Activated CD4-positive, alpha-beta memory T cell treated with anti-CD3 and anti-CD28 coated beads for 36 hours (primary cell): Measurements from ENCODE around the gene DNAJC3. TPM values are rescaled to one million over a fixed set of nuclear protein-coding genes. Genes with fewer than 3 reads are reported as not detected.
"Not testable (repeated sequence)": the region's sequence is repeated elsewhere in the genome, so short reads cannot be mapped to it uniquely, and the experiment has no call there.

Experiments
- CTCF ChIA-PET: fragments of 350-600 bp; sonication (Branson Sonifier 250); formaldehyde crosslinking; loops from one replicate; lab custom pipeline; 2021; ENCODE audit warnings: antibody characterized with exemption, inconsistent platforms; lab: Charles Lee
- POLR2A ChIA-PET: fragments of 350-600 bp; sonication (Branson Sonifier 250); formaldehyde crosslinking; loops from one replicate; lab custom pipeline; 2021; ENCODE audit warnings: antibody characterized with exemption; lab: Charles Lee
- DNase-seq: peaks from one replicate; pipeline ENCODE4 v3.0.0-alpha.2; 2020
- H3K27ac Mint-ChIP-seq: one replicate; pipeline ENCODE4 v1.8.0; 2021; ENCODE audit warnings: mixed read lengths
- H3K27me3 Mint-ChIP-seq: one replicate; pipeline ENCODE4 v1.8.0; 2021; ENCODE audit warnings: mixed read lengths
- H3K36me3 Mint-ChIP-seq: one replicate; pipeline ENCODE4 v1.8.0; 2021; ENCODE audit warnings: mixed read lengths
- H3K4me1 Mint-ChIP-seq: one replicate; pipeline ENCODE4 v1.8.0; 2021; ENCODE audit warnings: low read depth, mixed read lengths
- H3K4me3 Mint-ChIP-seq: one replicate; pipeline ENCODE4 v1.8.0; 2021; ENCODE audit warnings: mild to moderate bottlenecking, mixed read lengths
- H3K9me3 Mint-ChIP-seq: one replicate; pipeline ENCODE4 v1.8.0; 2021; ENCODE audit warnings: mixed read lengths
- intact Hi-C: fragments of 100-400 bp; cut with micrococcal nuclease; formaldehyde crosslinking; loops from one replicate; pipeline ENCODE4 v1.15.1; 2023
- total RNA-seq, 2 experiments: library from RNA; stranded (reverse); gene quantifications; one replicate each; pipeline ENCODE4 v1.2.3, GENCODE V29; 2021

The DNAJC3 gene
- total RNA-seq, 2 experiments from 2014 or later = 19.2 to 20.1 TPM

DNA sequence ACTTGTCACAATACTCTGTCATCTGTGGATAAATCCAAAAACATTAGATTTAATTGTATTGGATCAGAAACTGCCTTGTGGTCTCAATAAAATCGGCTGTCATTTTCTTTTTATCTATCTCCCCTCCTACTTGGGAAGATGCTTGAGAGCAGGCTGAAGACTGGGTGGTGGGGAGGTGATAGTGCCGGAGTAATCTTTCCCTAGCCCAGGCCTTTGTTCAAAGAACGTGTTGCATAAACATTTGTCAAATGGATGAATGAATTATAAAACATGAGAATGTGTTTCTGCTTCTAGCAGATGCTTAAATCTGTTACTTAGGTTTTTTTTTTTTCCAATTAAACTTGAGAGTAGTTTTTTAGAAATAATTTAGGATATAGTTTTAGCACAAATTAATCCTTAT, 49.9 kb downstream of the DNAJC3 start:
- peaks cover 12% of the 10 kb centered on the region for H3K9me3 Mint-ChIP-seq
- H3K4me1 Mint-ChIP-seq = peaks cover 15% of the 10 kb centered on the region
- no peak overlapping the region for H3K4me3 Mint-ChIP-seq
- no peak for DNase-seq
- no peak overlapping the region for H3K27ac Mint-ChIP-seq
- intact Hi-C loops = no loop called here
- ChIA-PET CTCF (no interaction called here), POLR2A (no interaction called here)
- peaks cover 58% of the 10 kb centered on the region for H3K36me3 Mint-ChIP-seq
- no peaks in the 10 kb centered on the region for H3K27me3 Mint-ChIP-seq

GRCh38 chr13:95728957-95729356, 52.0 kb downstream of the DNAJC3 start:
- intact Hi-C loops = no loop called here
- no peak overlapping the region for H3K4me3 Mint-ChIP-seq
- CTCF ChIA-PET = no interaction called here
- no peak overlapping the region for H3K27ac Mint-ChIP-seq
- peaks cover 27% of the 10 kb centered on the region for H3K9me3 Mint-ChIP-seq
- POLR2A ChIA-PET = no interaction called here
- peaks cover 11% of the 10 kb centered on the region for H3K4me1 Mint-ChIP-seq
- H3K36me3 Mint-ChIP-seq = peaks cover 67% of the 10 kb centered on the region
- DNase-seq = no peak
- no peaks in the 10 kb centered on the region for H3K27me3 Mint-ChIP-seq

DNA sequence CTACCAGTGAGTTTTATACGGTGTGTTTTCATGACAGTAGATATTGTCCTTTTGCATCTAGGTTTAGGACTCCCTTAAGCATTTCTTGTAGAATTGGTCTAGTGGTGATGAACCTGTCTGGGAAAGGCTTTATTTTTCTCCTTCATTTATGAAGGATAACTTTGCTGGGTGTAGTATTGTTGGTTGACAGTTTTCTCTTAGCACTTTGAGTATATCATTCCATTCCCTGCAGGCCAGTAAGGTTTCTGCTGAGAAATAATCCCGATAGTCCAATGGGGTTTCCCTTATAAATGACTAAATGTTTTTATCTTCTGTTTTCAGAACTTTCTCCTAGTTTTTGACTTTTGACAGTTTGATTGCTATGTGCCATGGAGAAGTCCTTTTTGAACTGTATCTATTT, 57.2 kb downstream of the DNAJC3 start:
- ChIA-PET POLR2A (no interaction called here), CTCF (interaction anchor here (0.7 kb wide), 1 partner anchor 11 kb away, joined by 4 read pairs; no protein-coding TSS in a partner anchor)
- H3K27me3 Mint-ChIP-seq = no peaks in the 10 kb centered on the region
- no peak overlapping the region for H3K27ac Mint-ChIP-seq
- DNase-seq = no peak
- H3K36me3 Mint-ChIP-seq = peaks cover 48% of the 10 kb centered on the region
- H3K4me3 Mint-ChIP-seq = no peak overlapping the region
- H3K9me3 Mint-ChIP-seq = peaks cover 34% of the 10 kb centered on the region
- intact Hi-C loops = no loop called here
- H3K4me1 Mint-ChIP-seq = peaks cover 6% of the 10 kb centered on the region

GRCh38 chr13:95740071-95740978, 63.4 kb downstream of the DNAJC3 start:
- DNase-seq, H3K4me3 Mint-ChIP-seq, H3K27ac Mint-ChIP-seq, intact Hi-C loops, H3K9me3 Mint-ChIP-seq, CTCF ChIA-PET, POLR2A ChIA-PET, H3K27me3 Mint-ChIP-seq: not testable (repeated sequence)
- Mint-ChIP-seq H3K4me1 (peaks cover 13% of the 10 kb centered on the region), H3K36me3 (peaks cover 12% of the 10 kb centered on the region)

- Mint-ChIP-seq H3K4me1 (peaks cover 13% of the 10 kb centered on the region), H3K4me3 (no peak overlapping the region), H3K27ac (no peak overlapping the region), H3K36me3 (peaks cover 12% of the 10 kb centered on the region), H3K27me3 (no peaks in the 10 kb centered on the region), H3K9me3 (no peaks in the 10 kb centered on the region)
- intact Hi-C loops = no loop called here
- DNase-seq = no peak
- ChIA-PET POLR2A (no interaction called here), CTCF (no interaction called here)
Observed at GRCh38 chr13:95740979-95741320, 64.0 kb downstream of the DNAJC3 start.

DNA sequence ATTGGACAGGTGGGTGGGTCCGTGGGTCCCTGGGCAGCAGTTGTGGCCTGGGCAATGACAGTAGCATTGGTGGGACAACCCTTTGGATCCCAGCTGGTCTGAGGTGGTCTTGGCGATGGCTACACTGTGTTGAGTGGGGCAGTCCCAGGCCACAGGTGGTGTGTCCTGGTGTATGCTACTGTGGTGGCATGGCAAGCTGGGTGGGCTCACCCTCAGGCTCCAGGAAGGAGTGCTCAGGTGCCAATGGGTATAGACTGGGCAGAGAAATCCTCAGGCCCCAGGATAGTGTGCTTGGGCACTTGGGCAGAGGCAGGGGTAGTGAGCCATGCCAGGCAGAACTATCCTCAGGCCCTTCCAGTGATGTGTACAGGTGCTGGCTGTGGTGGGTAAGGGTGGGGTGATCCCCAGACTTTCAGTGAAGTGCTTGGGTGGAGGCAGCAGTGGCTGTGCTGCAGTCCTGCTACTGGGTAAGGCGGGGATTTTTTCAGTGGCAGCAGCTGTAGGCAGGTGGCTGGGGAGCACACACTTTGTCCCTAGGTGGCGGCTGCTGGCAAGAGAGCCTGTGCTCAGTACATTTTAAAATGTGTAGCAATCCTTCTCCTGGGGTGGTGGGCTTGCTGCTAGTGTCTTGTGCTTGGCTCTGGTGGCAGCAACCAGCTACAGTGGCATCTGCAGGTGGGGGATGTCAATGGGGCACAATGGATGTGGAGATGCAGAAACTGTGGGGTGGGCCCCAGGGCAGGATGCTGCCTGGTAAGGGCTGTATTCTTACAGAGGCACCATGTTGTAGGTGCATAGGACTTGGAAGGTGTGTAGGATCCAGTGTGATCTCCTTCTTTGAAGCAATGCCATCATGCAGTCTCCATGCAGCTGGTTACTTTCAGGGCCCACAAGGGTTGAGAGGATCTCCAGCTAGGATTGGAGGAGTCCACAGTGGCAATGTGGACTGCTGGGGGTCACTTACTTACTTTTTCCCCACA, 64.9 kb downstream of the DNAJC3 start:
- no peaks in the 10 kb centered on the region for H3K27me3 Mint-ChIP-seq
- ChIA-PET POLR2A (no interaction called here), CTCF (no interaction called here)
- intact Hi-C loops = no loop called here
- H3K36me3 Mint-ChIP-seq = peaks cover 10% of the 10 kb centered on the region
- no peak for DNase-seq
- H3K9me3 Mint-ChIP-seq = no peaks in the 10 kb centered on the region
- no peak overlapping the region for H3K27ac Mint-ChIP-seq
- H3K4me3 Mint-ChIP-seq = no peak overlapping the region
- peaks cover 13% of the 10 kb centered on the region for H3K4me1 Mint-ChIP-seq

DNA sequence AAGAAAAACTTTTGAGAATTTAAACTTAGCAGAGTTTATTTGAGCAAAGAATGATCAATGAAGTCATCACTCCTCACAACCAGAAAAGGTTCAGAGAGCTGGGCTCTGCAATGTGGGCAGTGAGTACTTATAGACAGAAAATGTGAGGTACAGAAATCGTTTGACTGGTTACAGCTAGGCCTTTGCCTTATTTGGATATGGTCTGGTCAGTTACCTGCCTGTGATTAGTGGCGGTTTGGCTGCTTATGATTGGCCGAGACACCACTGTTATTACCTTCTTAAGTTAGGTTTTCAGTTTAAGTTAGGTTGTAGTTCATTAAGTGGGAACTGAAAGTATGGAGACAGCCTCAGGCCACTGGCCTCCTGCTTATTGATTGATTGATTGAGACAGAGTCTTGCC, 66.3 kb downstream of the DNAJC3 start:
- CTCF ChIA-PET = no interaction called here

DNA sequence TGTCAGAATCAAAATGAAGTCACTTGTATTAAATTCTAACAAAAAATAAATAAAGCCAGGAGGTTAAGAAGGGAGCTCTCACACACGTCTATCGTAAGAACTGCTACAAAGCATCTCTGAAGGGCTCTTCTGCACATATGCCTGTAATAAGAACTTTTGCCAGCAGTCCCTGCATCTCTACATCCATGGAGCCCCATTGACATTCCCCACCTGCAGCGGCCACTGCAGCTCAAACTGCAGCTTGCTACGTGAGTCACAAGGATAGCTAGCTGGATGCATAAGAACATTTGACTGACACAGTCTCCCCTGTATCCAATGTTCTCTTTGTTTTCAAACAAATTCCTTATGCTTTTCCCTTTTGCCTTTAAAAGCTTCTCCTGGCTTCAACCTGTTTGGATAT, 68.3 kb downstream of the DNAJC3 start:
- CTCF ChIA-PET = no interaction called here
- Mint-ChIP-seq H3K9me3 (no peaks in the 10 kb centered on the region), H3K36me3 (peaks cover 12% of the 10 kb centered on the region), H3K4me3 (no peak overlapping the region), H3K27ac (no peak overlapping the region), H3K4me1 (peaks cover 17% of the 10 kb centered on the region), H3K27me3 (no peaks in the 10 kb centered on the region)
- DNase-seq = no peak
- POLR2A ChIA-PET = no interaction called here
- intact Hi-C loops = no loop called here

More for the DNA sequence above, 66.3 kb downstream of the DNAJC3 start:
- intact Hi-C loops = no loop called here
- POLR2A ChIA-PET = no interaction called here
- DNase-seq = no peak
- no peak overlapping the region for H3K4me3 Mint-ChIP-seq
- no peaks in the 10 kb centered on the region for H3K27me3 Mint-ChIP-seq
- H3K27ac Mint-ChIP-seq = no peak overlapping the region
- H3K4me1 Mint-ChIP-seq = peaks cover 13% of the 10 kb centered on the region
- no peaks in the 10 kb centered on the region for H3K9me3 Mint-ChIP-seq
- H3K36me3 Mint-ChIP-seq = peaks cover 10% of the 10 kb centered on the region

- no peak for DNase-seq
- Mint-ChIP-seq H3K9me3 (no peaks in the 10 kb centered on the region), H3K4me3 (no peak overlapping the region), H3K36me3 (peaks cover 11% of the 10 kb centered on the region), H3K27me3 (no peaks in the 10 kb centered on the region), H3K4me1 (peaks cover 15% of the 10 kb centered on the region), H3K27ac (no peak overlapping the region)
- intact Hi-C loops = no loop called here
- POLR2A ChIA-PET = no interaction called here
- CTCF ChIA-PET = no interaction called here
Observed at GRCh38 chr13:95745752-95746151, 68.8 kb downstream of the DNAJC3 start.

DNA sequence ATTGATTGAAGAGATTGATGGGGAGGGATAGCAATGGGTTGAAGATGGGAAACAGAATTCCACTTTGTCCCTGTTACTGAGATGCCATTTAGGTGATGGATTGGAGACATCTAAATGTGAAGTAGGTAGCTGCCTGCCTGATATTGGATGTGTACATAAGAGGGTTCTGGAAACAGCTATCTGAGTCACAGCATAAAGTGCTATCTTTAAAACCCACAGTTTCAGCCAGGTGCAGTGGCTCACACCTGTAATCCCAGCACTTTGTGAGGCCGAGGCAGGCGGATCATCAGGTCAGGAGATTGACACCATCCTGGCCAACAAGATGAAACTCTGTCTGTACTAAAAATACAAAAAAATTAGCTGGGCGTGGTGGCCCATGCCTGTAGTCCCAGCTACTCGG, 72.6 kb downstream of the DNAJC3 start:
- Mint-ChIP-seq H3K9me3 (no peaks in the 10 kb centered on the region), H3K36me3 (peaks cover 3% of the 10 kb centered on the region), H3K4me3 (no peak overlapping the region), H3K27me3 (no peaks in the 10 kb centered on the region), H3K27ac (no peak overlapping the region), H3K4me1 (peaks cover 6% of the 10 kb centered on the region)
- intact Hi-C loops = no loop called here
- POLR2A ChIA-PET = no interaction called here
- no peak for DNase-seq
- CTCF ChIA-PET = no interaction called here

GRCh38 chr13:95752677-95753076, 75.7 kb downstream of the DNAJC3 start:
- Mint-ChIP-seq H3K4me3 (no peak overlapping the region), H3K4me1 (peaks cover 11% of the 10 kb centered on the region), H3K9me3 (no peaks in the 10 kb centered on the region), H3K36me3 (peaks cover 3% of the 10 kb centered on the region), H3K27me3 (no peaks in the 10 kb centered on the region), H3K27ac (no peak overlapping the region)
- intact Hi-C loops = no loop called here
- no peak for DNase-seq
- POLR2A ChIA-PET = no interaction called here
- CTCF ChIA-PET = interaction anchor here (0.6 kb wide), 1 partner anchor 49 kb away, joined by 5 read pairs; no protein-coding TSS in a partner anchor

DNA sequence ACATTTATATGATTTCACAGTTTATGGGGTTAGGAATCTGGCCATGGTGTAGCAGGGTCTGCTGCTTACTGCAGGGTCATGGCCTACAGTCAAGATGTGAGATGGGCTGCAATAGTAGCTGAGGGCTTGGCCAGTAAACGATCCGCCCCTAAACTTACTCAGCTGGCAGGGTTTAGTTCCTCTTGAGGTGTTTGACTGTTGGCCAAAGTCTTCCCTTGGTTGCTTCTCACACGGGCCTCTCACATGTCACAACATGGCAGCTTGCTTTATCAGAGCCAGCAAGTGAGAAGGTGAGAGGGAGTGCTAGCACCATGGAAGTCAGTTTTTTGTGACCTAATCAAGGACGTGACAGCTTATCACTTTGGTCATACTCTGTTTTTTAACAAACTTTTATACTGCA, 77.1 kb downstream of the DNAJC3 start:
- H3K27me3 Mint-ChIP-seq = no peaks in the 10 kb centered on the region
- H3K27ac Mint-ChIP-seq = no peak overlapping the region

More for the DNA sequence above, 77.1 kb downstream of the DNAJC3 start:
- ChIA-PET CTCF (no interaction called here), POLR2A (no interaction called here)
- Mint-ChIP-seq H3K36me3 (peaks cover 6% of the 10 kb centered on the region), H3K4me3 (no peak overlapping the region), H3K9me3 (no peaks in the 10 kb centered on the region), H3K4me1 (peaks cover 11% of the 10 kb centered on the region)
- no peak for DNase-seq
- intact Hi-C loops = no loop called here
